A549 (cell line): ENCODE results near the gene PTPRN2.
"Not testable (repeated sequence)": the region's sequence is repeated elsewhere in the genome, so short reads cannot be mapped to it uniquely, and the experiment has no call there.

Source experiments
- CEBPB ChIP-seq, 2 experiments: fragments of >200 bp in 1 of 2; sonication (Bioruptor Twin) in 1 of 2; formaldehyde crosslinking in 1 of 2; IDR thresholded peaks; 2 replicates each; pipeline ENCODE4 v1.6.1; 2012 to 2016
- CHD2 ChIP-seq: fragments of 150-350 bp; IDR thresholded peaks from 2 replicates; pipeline ENCODE4 v1.6.1; 2014; ENCODE audit warnings: low read length; ENCODE audit not compliant: partially characterized antibody
- CTCF ChIP-seq: fragments of >200 bp; sonication (Bioruptor Twin); formaldehyde crosslinking; IDR thresholded peaks from 3 replicates; pipeline ENCODE4 v1.5.1; 2016
- EP300 ChIP-seq, 2 experiments: fragments of >200 bp; sonication (Bioruptor Twin); formaldehyde crosslinking; IDR thresholded peaks; 2 replicates in 1 of 2; 3 replicates in 1 of 2; pipeline ENCODE4 v1.6.1; 2016 to 2017
- FOSB ChIP-seq: fragments of 250-450 bp; sonication (Bioruptor Pico); IDR thresholded peaks from 2 replicates; pipeline ENCODE4 v1.5.0; 2020; ENCODE audit warnings: mild to moderate bottlenecking, moderate library complexity
- MAZ ChIP-seq: fragments of 150-350 bp; IDR thresholded peaks from 2 replicates; pipeline ENCODE4 v1.6.1; 2014; ENCODE audit warnings: antibody characterized with exemption, low read depth, low read length, borderline replicate concordance
- POLR2A ChIP-seq: IDR thresholded peaks from 2 replicates; pipeline ENCODE4 v1.6.1; 2012; ENCODE audit warnings: mild to moderate bottlenecking, low read length
- POLR2AphosphoS2 ChIP-seq: conservative IDR thresholded peaks from 2 replicates; pipeline ENCODE4 v1.6.1; 2012; ENCODE audit warnings: low read length, improper control_type of control experiment, inconsistent platforms
- RCOR1 ChIP-seq: fragments of 150-350 bp; IDR thresholded peaks from 2 replicates; pipeline ENCODE4 v1.6.1; 2014; ENCODE audit warnings: antibody characterized with exemption, low read length, low read depth
- RFX5 ChIP-seq: fragments of 450-650 bp; IDR thresholded peaks from 2 replicates; pipeline ENCODE4 v1.7.1; 2014; ENCODE audit warnings: antibody characterized with exemption, mild to moderate bottlenecking, moderate library complexity

- TF ChIP-seq POLR2A; FOSB (CRISPR knock-in tag); POLR2AphosphoS2; RFX5; CTCF; CHD2; MAZ; RCOR1; EP300 (IDR thresholded peaks at IDR 0.05); CEBPB (IDR thresholded peaks at IDR 0.05): not testable (repeated sequence)
These were observed 283.6 kb downstream of the PTPRN2 start for GRCh38 chr7:158304072-158304471.
